Measurements from ENCODE around the gene COX17.

DNA sequence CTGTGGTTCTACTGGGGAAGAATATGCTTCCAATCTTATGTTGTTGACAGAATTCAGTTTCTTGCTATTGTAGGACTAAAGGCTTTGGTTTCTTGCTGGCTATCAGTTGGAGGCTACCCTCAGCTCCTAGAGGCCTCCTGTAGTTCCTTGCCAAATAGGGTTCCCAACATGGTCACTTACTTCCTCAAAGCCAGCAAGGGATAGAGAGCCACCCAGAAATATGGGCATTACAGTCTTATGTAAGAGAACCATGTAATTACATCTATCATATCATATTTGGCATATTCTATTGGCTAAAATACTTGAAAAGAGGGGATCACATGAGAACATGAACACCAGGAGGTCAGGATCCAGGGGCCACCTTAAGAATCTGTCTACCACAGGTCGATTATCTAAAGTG lies 6.2 kb upstream of the COX17 start:
- TF ChIP-seq CTCF (IDR thresholded peaks at IDR 0.05; ENCODE audit: poor library complexity): no peak
- no peak for TF ChIP-seq EZH2 (IDR thresholded peaks at IDR 0.05; ENCODE audit: borderline replicate concordance)
- no peak for TF ChIP-seq EZH2phosphoT487 (IDR thresholded peaks at IDR 0.05; ENCODE audit: low read depth, severe bottlenecking, unreplicated experiment)
